RWPE2 (cell line): ENCODE results near the gene CSGALNACT2.
A peak's percentile ranks its signal among the peaks of the same experiment; 100 is the strongest.

ENCODE experiments used
- ATAC-seq: fragments of 200-7000 bp; cut with Tn5 transposase; 3 replicates; pipeline ENCODE4 v1.9.1; 2021; ENCODE audit warnings: low read depth
- DNase-seq: peaks from one replicate; pipeline ENCODE4 v3.0.0-alpha.2; 2020; ENCODE audit warnings: low spot score
- H3K27ac ChIP-seq: fragments of 450-650 bp; 2 replicates; pipeline ENCODE4 v1.5.1; 2017; ENCODE audit warnings: mild to moderate bottlenecking; ENCODE audit not compliant: poor library complexity, severe bottlenecking
- H3K27me3 ChIP-seq: fragments of 250-450 bp; sonication (Bioruptor Pico); 2 replicates; pipeline ENCODE4 v1.5.1; 2021; ENCODE audit warnings: mild to moderate bottlenecking, moderate library complexity; ENCODE audit not compliant: insufficient read depth, poor library complexity, severe bottlenecking
- H3K36me3 ChIP-seq: fragments of 250-450 bp; sonication (Bioruptor Pico); 2 replicates; pipeline ENCODE4 v1.5.1; 2020; ENCODE audit warnings: low read depth, mild to moderate bottlenecking, moderate library complexity
- H3K4me1 ChIP-seq: fragments of 250-450 bp; sonication (Bioruptor Pico); 2 replicates; pipeline ENCODE4 v1.5.1; 2021; ENCODE audit warnings: mild to moderate bottlenecking, moderate library complexity; ENCODE audit not compliant: insufficient read depth, poor library complexity, severe bottlenecking
- H3K4me3 ChIP-seq: fragments of 250-450 bp; sonication (Bioruptor Pico); 2 replicates; pipeline ENCODE4 v1.5.1; 2021; ENCODE audit warnings: mild to moderate bottlenecking, moderate library complexity; ENCODE audit not compliant: severe bottlenecking
- H3K9me3 ChIP-seq: fragments of 250-450 bp; sonication (Bioruptor Pico); 2 replicates; pipeline ENCODE4 v1.5.1; 2021; ENCODE audit warnings: mild to moderate bottlenecking, moderate library complexity; ENCODE audit not compliant: severe bottlenecking
- TF ChIP-seq, protein P1 (sequence below): fragments of 450-650 bp; IDR thresholded peaks from one replicate; pipeline ENCODE4 v1.5.1; 2017; ENCODE audit warnings: mild to moderate bottlenecking, moderate library complexity; ENCODE audit not compliant: poor library complexity, severe bottlenecking

Gene CSGALNACT2

GRCh38 chr10:43136432-43136831 is 1.8 kb upstream of the CSGALNACT2 start:
- ATAC-seq: no peak
- Histone ChIP-seq H3K9me3 (no peaks in the 10 kb centered on the region), H3K27me3 (no peaks in the 10 kb centered on the region), H3K4me1 (peaks cover 16% of the 10 kb centered on the region), H3K4me3 (no peak overlapping the region), H3K36me3 (no peaks in the 10 kb centered on the region), H3K27ac (no peak overlapping the region)
- TF ChIP-seq, protein P1, sequence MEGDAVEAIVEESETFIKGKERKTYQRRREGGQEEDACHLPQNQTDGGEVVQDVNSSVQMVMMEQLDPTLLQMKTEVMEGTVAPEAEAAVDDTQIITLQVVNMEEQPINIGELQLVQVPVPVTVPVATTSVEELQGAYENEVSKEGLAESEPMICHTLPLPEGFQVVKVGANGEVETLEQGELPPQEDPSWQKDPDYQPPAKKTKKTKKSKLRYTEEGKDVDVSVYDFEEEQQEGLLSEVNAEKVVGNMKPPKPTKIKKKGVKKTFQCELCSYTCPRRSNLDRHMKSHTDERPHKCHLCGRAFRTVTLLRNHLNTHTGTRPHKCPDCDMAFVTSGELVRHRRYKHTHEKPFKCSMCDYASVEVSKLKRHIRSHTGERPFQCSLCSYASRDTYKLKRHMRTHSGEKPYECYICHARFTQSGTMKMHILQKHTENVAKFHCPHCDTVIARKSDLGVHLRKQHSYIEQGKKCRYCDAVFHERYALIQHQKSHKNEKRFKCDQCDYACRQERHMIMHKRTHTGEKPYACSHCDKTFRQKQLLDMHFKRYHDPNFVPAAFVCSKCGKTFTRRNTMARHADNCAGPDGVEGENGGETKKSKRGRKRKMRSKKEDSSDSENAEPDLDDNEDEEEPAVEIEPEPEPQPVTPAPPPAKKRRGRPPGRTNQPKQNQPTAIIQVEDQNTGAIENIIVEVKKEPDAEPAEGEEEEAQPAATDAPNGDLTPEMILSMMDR: no peak
- DNase-seq: no peak

DNA sequence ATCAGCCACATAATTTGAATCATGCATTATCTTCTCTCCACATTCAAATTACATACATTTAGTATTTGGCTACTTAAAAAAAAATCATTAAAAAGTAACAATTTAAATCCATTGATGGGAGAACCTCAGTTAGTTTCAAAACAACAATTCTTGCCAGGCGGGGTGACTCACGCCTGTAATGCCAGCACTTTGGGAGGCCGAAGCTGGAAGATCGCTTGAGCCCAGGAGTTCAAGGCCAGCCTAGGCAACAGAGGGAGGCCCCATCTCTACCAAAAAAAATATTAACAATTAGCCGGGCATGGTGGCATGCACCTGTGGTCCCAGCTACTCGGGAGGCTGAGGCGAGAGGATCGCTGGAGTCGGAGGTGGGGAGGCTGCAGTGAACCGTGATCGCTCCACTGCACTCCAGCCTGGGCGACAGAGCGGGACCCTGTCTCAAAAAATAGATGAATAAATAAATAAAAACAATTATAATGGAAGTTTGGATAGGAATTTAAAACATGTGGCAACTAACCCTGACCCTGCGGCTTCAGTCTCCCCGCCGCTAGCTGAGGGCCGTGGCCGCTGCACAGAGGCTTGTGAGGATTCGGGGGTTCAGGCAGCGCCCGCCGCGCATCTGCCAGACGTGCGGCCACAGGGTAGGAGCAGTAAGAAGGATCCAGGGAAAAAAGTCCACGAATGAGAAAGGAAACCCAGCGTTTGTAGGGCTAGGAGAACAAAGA is 1.1 kb upstream of the CSGALNACT2 start:
- Histone ChIP-seq H3K4me1 (peaks cover 16% of the 10 kb centered on the region), H3K4me3 (peak overlapping the region; percentile 98), H3K36me3 (no peaks in the 10 kb centered on the region), H3K27ac (peak overlapping the region; percentile 83), H3K27me3 (no peaks in the 10 kb centered on the region), H3K9me3 (no peaks in the 10 kb centered on the region)
- DNase-seq (no peak), ATAC-seq (no peak; the same call in 2 of the 3 replicates)
- TF ChIP-seq, protein P1: no peak

- Histone ChIP-seq H3K36me3 (no peaks in the 10 kb centered on the region), H3K27me3 (no peaks in the 10 kb centered on the region), H3K4me1 (peaks cover 16% of the 10 kb centered on the region), H3K4me3 (peak overlapping the region; percentile 98), H3K9me3 (no peaks in the 10 kb centered on the region), H3K27ac (peak overlapping the region; percentile 83)
- ATAC-seq: peak; percentile 8; the same call in 1 of the 3 replicates
- no peak for DNase-seq
- TF ChIP-seq, protein P1: no peak
Observed at GRCh38 chr10:43137717-43138020, 576 bp upstream of the CSGALNACT2 start.

DNA sequence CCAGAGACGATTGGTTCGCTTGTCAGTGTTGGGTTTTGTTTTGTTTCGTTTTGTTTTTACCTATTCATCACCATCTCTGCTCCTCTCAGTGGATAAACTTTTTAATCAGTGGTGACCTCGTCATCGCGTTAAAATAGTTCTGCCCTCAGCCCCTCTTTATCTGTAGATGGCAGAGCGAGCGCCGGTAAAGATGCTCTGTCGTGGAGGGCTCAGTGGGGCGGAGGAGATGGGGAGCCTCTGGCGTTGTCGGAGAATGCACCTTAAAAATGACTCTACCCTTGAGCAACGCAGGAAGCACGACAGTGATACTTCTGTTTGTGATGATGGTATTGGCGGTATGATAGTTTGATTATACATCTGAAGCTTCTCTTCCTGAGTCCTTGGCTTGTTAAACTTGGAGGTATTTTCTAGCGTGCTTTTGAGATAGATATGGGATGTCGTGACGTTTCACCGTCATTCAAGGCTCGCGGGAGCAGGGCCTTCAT is 554 bp downstream of the CSGALNACT2 start:
- no peaks in the 10 kb centered on the region for H3K36me3 ChIP-seq
- H3K4me3 ChIP-seq: peak overlapping the region; percentile 98
- H3K27ac ChIP-seq: peak overlapping the region; percentile 83
- H3K27me3 ChIP-seq: no peaks in the 10 kb centered on the region
- TF ChIP-seq, protein P1: no peak
- H3K9me3 ChIP-seq: no peaks in the 10 kb centered on the region
- H3K4me1 ChIP-seq: peaks cover 16% of the 10 kb centered on the region
- no peak for DNase-seq
- peak; percentile 26; the same call in 2 of the 3 replicates for ATAC-seq

DNA sequence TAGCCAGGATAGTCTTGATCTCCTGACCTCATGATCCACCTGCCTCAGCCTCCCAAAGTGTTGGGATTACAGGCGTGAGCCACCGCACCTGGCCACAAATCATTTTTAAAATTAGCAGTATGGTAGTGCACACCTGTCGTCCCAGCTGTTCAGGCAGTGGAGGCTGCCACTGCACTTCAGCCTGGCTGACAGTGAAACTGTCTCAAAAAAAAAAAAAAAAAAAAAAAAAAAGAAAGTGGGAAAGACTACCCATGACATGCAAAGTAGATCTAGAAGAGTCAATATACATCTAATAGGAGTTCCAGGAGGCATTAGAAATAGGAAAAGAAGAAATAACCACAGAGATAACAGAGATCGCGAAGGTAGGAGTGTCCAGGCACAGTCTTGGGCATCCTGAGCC is 3.2 kb downstream of the CSGALNACT2 start:
- H3K4me1 ChIP-seq: peaks cover 16% of the 10 kb centered on the region
- H3K27me3 ChIP-seq: no peaks in the 10 kb centered on the region
- no peak overlapping the region for H3K27ac ChIP-seq
- H3K9me3 ChIP-seq: no peaks in the 10 kb centered on the region
- no peak overlapping the region for H3K4me3 ChIP-seq
- ATAC-seq (no peak), DNase-seq (no peak)
- H3K36me3 ChIP-seq: no peaks in the 10 kb centered on the region
- TF ChIP-seq, protein P1: no peak
